NCI-H524 (cell line): ENCODE results near the gene GNAL.
"Not testable (repeated sequence)": the region's sequence is repeated elsewhere in the genome, so short reads cannot be mapped to it uniquely, and the experiment has no call there.

ENCODE experiments used
- DNase-seq, 2 experiments: peaks; one replicate each; lab custom pipeline; 2025; lab: John Stamatoyannopoulos, UW

The GNAL gene

GRCh38 chr18:11688972-11689668 is at the start of gene GNAL:
TSS of gene GNAL (plus strand) at chr18:11689264. CDS start at chr18:11689564, 300 bp downstream.
- DNase-seq: peak; percentile 53 to 86

GRCh38 chr18:11647310-11647709 is 41.8 kb upstream of the GNAL start:
- DNase-seq: not testable (repeated sequence)

- not testable (repeated sequence) for DNase-seq
Observed at GRCh38 chr18:11647804-11648203, 41.3 kb upstream of the GNAL start.

- DNase-seq: no peak
Observed at GRCh38 chr18:11649839-11650238, 39.2 kb upstream of the GNAL start.

- DNase-seq: no peak
Observed at GRCh38 chr18:11651899-11652298, 37.2 kb upstream of the GNAL start.

GRCh38 chr18:11653521-11653920 is 35.5 kb upstream of the GNAL start:
- DNase-seq: no peak

GRCh38 chr18:11654736-11655605 is 34.1 kb upstream of the GNAL start:
- peak in 1 of 2 experiments; percentile 40 for DNase-seq

GRCh38 chr18:11655606-11655932 is 33.5 kb upstream of the GNAL start:
- DNase-seq: no peak

- DNase-seq: no peak
Observed at GRCh38 chr18:11657152-11657551, 31.9 kb upstream of the GNAL start.

GRCh38 chr18:11657554-11657953 is 31.5 kb upstream of the GNAL start:
- DNase-seq: no peak

- DNase-seq: no peak
Observed at GRCh38 chr18:11658019-11658418, 31.0 kb upstream of the GNAL start.

GRCh38 chr18:11658989-11659388 is 30.1 kb upstream of the GNAL start:
- no peak for DNase-seq

- no peak for DNase-seq
Observed at GRCh38 chr18:11660691-11661090, 28.4 kb upstream of the GNAL start.

- DNase-seq: no peak
Observed at GRCh38 chr18:11661430-11661829, 27.6 kb upstream of the GNAL start.

GRCh38 chr18:11663439-11664029 is 25.5 kb upstream of the GNAL start:
- DNase-seq: no peak

- no peak for DNase-seq
Observed at GRCh38 chr18:11664286-11664685, 24.8 kb upstream of the GNAL start.

- DNase-seq: no peak
Observed at GRCh38 chr18:11665146-11665545, 23.9 kb upstream of the GNAL start.

- no peak for DNase-seq
Observed at GRCh38 chr18:11665587-11665986, 23.5 kb upstream of the GNAL start.

GRCh38 chr18:11666176-11666575 is 22.9 kb upstream of the GNAL start:
- no peak for DNase-seq

- no peak for DNase-seq
Observed at GRCh38 chr18:11666831-11667230, 22.2 kb upstream of the GNAL start.

- DNase-seq: no peak
Observed at GRCh38 chr18:11667578-11667977, 21.5 kb upstream of the GNAL start.

- no peak for DNase-seq
Observed at GRCh38 chr18:11668441-11669169, 20.5 kb upstream of the GNAL start.
